PC-3 (cell line): ENCODE data around the gene CDHR1.

Experiments used
- CTCF ChIP-seq: fragments of 300-600 bp; sonication (generic); conservative IDR thresholded peaks from 2 replicates; pipeline ENCODE4 v1.5.1; 2017; ENCODE audit warnings: antibody characterized with exemption, low read depth, mild to moderate bottlenecking, low read length
- EZH2 ChIP-seq: fragments of 300-600 bp; sonication (generic); IDR thresholded peaks from one replicate; pipeline ENCODE4 v1.6.1; 2017; ENCODE audit warnings: antibody characterized with exemption, mild to moderate bottlenecking, low read length; ENCODE audit not compliant: unreplicated experiment

- TF ChIP-seq CTCF = no peak
- TF ChIP-seq EZH2 = no peak
These were observed 16.7 kb upstream of the CDHR1 start for GRCh38 chr10:84177541-84178141.
